Tibial nerve (tissue), 4 donors: Measurements from ENCODE around the gene WWTR1.

ENCODE experiments used
- CTCF ChIP-seq, 5 experiments: fragments of 200-600 bp in 3 of 5; fragments of 450-650 bp in 2 of 5; sonication (generic) in 3 of 5; IDR thresholded peaks; one replicate each; pipeline ENCODE4 v1.5.1; 2016 to 2019; ENCODE audit warnings: antibody characterized with exemption in 5 of 5, mild to moderate bottlenecking in 3 of 5, moderate library complexity in 2 of 5
- EP300 ChIP-seq, 2 donors: sonication (generic); formaldehyde crosslinking; IDR thresholded peaks; one replicate each; pipeline ENCODE4 v1.6.1; 2017; ENCODE audit warnings: antibody characterized with exemption in 2 of 2, mild to moderate bottlenecking in 1 of 2
- POLR2A ChIP-seq, 2 donors: fragments of 450-650 bp; IDR thresholded peaks; one replicate each; pipeline ENCODE4 v1.6.1; 2017; ENCODE audit warnings: antibody characterized with exemption in 2 of 2, mild to moderate bottlenecking in 2 of 2, moderate library complexity in 2 of 2

DNA sequence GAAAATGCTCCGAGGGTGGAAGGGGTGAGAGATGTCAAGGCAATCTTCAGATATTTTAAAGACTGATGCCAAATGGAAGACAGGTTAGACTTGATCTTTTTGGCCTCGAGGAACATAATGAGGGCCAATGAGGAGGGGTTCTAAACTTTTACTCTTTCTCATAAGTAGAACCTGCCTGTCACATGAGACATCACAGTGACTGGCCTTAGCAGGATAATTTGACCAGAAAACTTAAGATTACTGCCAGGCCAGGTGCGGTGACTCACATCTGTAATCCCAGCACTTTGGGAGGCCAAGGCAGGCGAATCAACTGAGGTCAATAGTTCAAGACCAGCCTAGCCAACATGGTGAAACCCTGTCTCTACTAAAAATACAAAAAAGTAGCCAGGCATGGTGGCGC lies 171.1 kb downstream of the WWTR1 start:
- TF ChIP-seq CTCF (IDR thresholded peaks at IDR 0.05) (no peak), POLR2A (IDR thresholded peaks at IDR 0.05) (no peak), EP300 (IDR thresholded peaks at IDR 0.05) (no peak)
